ENCODE measurements around the gene APELA. TPM values are rescaled to one million over a fixed set of nuclear protein-coding genes. Genes with fewer than 3 reads are reported as not detected.
A peak's percentile ranks its signal among the peaks of the same experiment; 100 is the strongest.
"Not testable (repeated sequence)": the region's sequence is repeated elsewhere in the genome, so short reads cannot be mapped to it uniquely, and the experiment has no call there.

The APELA gene
- total RNA-seq, 6 experiments from 2014 or later, result not detected

- Histone ChIP-seq H3K9me3 (no peaks in the 10 kb centered on the region), H3K4me1 (no peaks in the 10 kb centered on the region), H3K4me3 (no peak overlapping the region), H3K27ac (no peak overlapping the region), H3K36me3 (no peaks in the 10 kb centered on the region), H3K27me3 (no peaks in the 10 kb centered on the region)
- WGBS (ENCODE audit: insufficient coverage, low coverage, low lambda C conversion rate, missing lambda C conversion rate), result 44% methylated on average over 1 of the region's 1 CpG
- no peak for DNase-seq
- ATAC-seq, result no peak
- intact Hi-C loops (cut with DNase I), result no loop called here
- TF ChIP-seq POLR2A (IDR thresholded peaks at IDR 0.05) (no peak), CTCF (IDR thresholded peaks at IDR 0.05) (no peak)
These were observed 58.4 kb downstream of the APELA start for GRCh38 chr4:164935363-164935762.

- intact Hi-C loops (cut with DNase I); ATAC-seq; H3K9me3 ChIP-seq; H3K36me3 ChIP-seq; DNase-seq; H3K4me3 ChIP-seq; H3K4me1 ChIP-seq; H3K27ac ChIP-seq; H3K27me3 ChIP-seq: not testable (repeated sequence)
- WGBS (ENCODE audit: insufficient coverage, low coverage, low lambda C conversion rate, missing lambda C conversion rate), result 74% methylated on average over 7 of the region's 9 CpGs
These were observed 59.1 kb downstream of the APELA start for GRCh38 chr4:164935865-164936606.

- peak; percentile 49 to 69 (median 61) for DNase-seq
- ATAC-seq, result peak in 3 of 4 donors; percentile 58 to 81 (median 58)
- TF ChIP-seq CTCF (IDR thresholded peaks at IDR 0.05) (peak in 1 of 4 donors; percentile 21), POLR2A (IDR thresholded peaks at IDR 0.05) (no peak)
- H3K9me3 ChIP-seq, result no peaks in the 10 kb centered on the region
- H3K4me1 ChIP-seq, result no peaks in the 10 kb centered on the region
- intact Hi-C loops (cut with DNase I), result no loop called here
- no peaks in the 10 kb centered on the region for H3K27me3 ChIP-seq
- no peak overlapping the region for H3K27ac ChIP-seq
- no peak overlapping the region for H3K4me3 ChIP-seq
- H3K36me3 ChIP-seq, result no peaks in the 10 kb centered on the region
These were observed 60.7 kb downstream of the APELA start for GRCh38 chr4:164937576-164938270.

GRCh38 chr4:164943192-164943591 lies 66.2 kb downstream of the APELA start:
- Histone ChIP-seq H3K36me3 (no peaks in the 10 kb centered on the region), H3K4me3 (no peak overlapping the region), H3K27me3 (no peaks in the 10 kb centered on the region), H3K9me3 (no peaks in the 10 kb centered on the region), H3K27ac (no peak overlapping the region), H3K4me1 (no peaks in the 10 kb centered on the region)
- no peak for ATAC-seq
- intact Hi-C loops (cut with DNase I), result no loop called here
- TF ChIP-seq POLR2A (IDR thresholded peaks at IDR 0.05), result no peak
- 54% methylated on average over 5 of the region's 9 CpGs for WGBS (ENCODE audit: insufficient coverage, low coverage, low lambda C conversion rate, missing lambda C conversion rate)
- DNase-seq, result no peak

GRCh38 chr4:164945146-164945545 lies 68.2 kb downstream of the APELA start:
- intact Hi-C loops (cut with DNase I), result no loop called here
- no peak for ATAC-seq
- no peak for DNase-seq
- WGBS (ENCODE audit: insufficient coverage, low coverage, low lambda C conversion rate, missing lambda C conversion rate), result 48% methylated on average over 3 of the region's 5 CpGs
- TF ChIP-seq CTCF (IDR thresholded peaks at IDR 0.05) (no peak), POLR2A (IDR thresholded peaks at IDR 0.05) (no peak)
- Histone ChIP-seq H3K9me3 (no peaks in the 10 kb centered on the region), H3K4me1 (no peaks in the 10 kb centered on the region), H3K4me3 (no peak overlapping the region), H3K27ac (no peak overlapping the region), H3K27me3 (no peaks in the 10 kb centered on the region), H3K36me3 (no peaks in the 10 kb centered on the region)
